Motor neuron (in vitro differentiated cells): ENCODE data around the gene CACNA1I. TPM values are rescaled to one million over a fixed set of nuclear protein-coding genes. Genes with fewer than 3 reads are reported as not detected.

ENCODE experiments used
- ATAC-seq, 8 experiments: fragments of 200-7000 bp; cut with Tn5 transposase; replicated peaks in 6 of 8; 2 replicates each; pipeline ENCODE4 v1.8.0; 2021; ENCODE audit warnings: mild to moderate bottlenecking in 8 of 8, moderate library complexity in 8 of 8
- H3K27ac ChIP-seq, 2 donors: fragments of 250-450 bp; sonication (Bioruptor Pico); 2 replicates each; pipeline ENCODE4 v1.9.0; 2021; ENCODE audit warnings: antibody characterized with exemption in 2 of 2, mild to moderate bottlenecking in 2 of 2, moderate library complexity in 1 of 2
- H3K4me1 ChIP-seq, 2 donors: fragments of 250-450 bp; sonication (Bioruptor Pico); replicated peaks in 1 of 2; 2 replicates each; pipeline ENCODE4 v1.6.1; 2021; ENCODE audit warnings: antibody characterized with exemption in 2 of 2, mild to moderate bottlenecking in 2 of 2, moderate library complexity in 1 of 2
- H3K4me3 ChIP-seq, 5 donors: fragments of 250-450 bp; sonication (Bioruptor Pico); 2 replicates each; pipeline ENCODE4 v1.9.0; 2021; ENCODE audit warnings: antibody characterized with exemption in 5 of 5, mild to moderate bottlenecking in 5 of 5, moderate library complexity in 4 of 5
- WGBS, 10 experiments: fragments of 450-650 bp; shearing (Covaris generic); methylation state at CpG; one replicate each; pipeline ENCODE4 v1.0.0; 2022; 5-methylcytosine and 5-hydroxymethylcytosine counted together
- in situ Hi-C, 9 experiments: fragments of 400-800 bp; cut with MboI; loops; one replicate each; pipeline ENCODE4 v1.15.0; 2021; ENCODE audit warnings: low sequenced_read_pairs in 9 of 9, low pct_unique_long_range_greater_than_20kb in 2 of 9; ENCODE audit not compliant: unreplicated experiment in 9 of 9
- total RNA-seq, 8 experiments: library from RNA; unstranded; fragments of 300-600 nt; gene quantifications; 2 replicates each; pipeline versions ENCODE4 v1.2.3 to v1.2.4, GENCODE V29; 2022

Gene CACNA1I
- total RNA-seq, 8 experiments from 2014 or later: 0.09 to 1.00 (median 0.24) TPM

GRCh38 chr22:39560127-39560526 is 10.4 kb upstream of the CACNA1I start:
- Histone ChIP-seq H3K4me3 (no peak overlapping the region), H3K27ac (no peak overlapping the region), H3K4me1 (no peaks in the 10 kb centered on the region)
- ATAC-seq: no peak
- in situ Hi-C loops: no loop called here
- 0% methylated on average over 1 of the region's 6 CpGs; no CpG with 5 or more reads in 9 of the 10 experiments for WGBS, 10 experiments

- no peak overlapping the region for H3K4me3 ChIP-seq
- no peak overlapping the region for H3K27ac ChIP-seq
- whole genome bisulfite sequencing, 10 experiments: 20 to 94% (median 40%) methylated on average over 1 to 4 of the region's 9 CpGs; no CpG with 5 or more reads in 5 of the 10 experiments
- no peak for ATAC-seq
- in situ Hi-C loops: no loop called here
- H3K4me1 ChIP-seq: no peaks in the 10 kb centered on the region
Measured at GRCh38 chr22:39562839-39563489, 7.6 kb upstream of the CACNA1I start.

- 40 to 100% (median 66%) methylated on average over 1 to 7 of the region's 7 CpGs; no CpG with 5 or more reads in 4 of the 10 experiments for WGBS, 10 experiments
- Histone ChIP-seq H3K4me3 (no peak overlapping the region), H3K4me1 (no peaks in the 10 kb centered on the region), H3K27ac (no peak overlapping the region)
- ATAC-seq: no peak
- in situ Hi-C loops: no loop called here
Measured at GRCh38 chr22:39563571-39564428, 6.8 kb upstream of the CACNA1I start.

GRCh38 chr22:39565414-39565944 is 5.1 kb upstream of the CACNA1I start:
- no peak for ATAC-seq
- H3K4me1 ChIP-seq: no peaks in the 10 kb centered on the region
- in situ Hi-C loops: no loop called here
- 50 to 100% (median 83%) methylated on average over 1 to 4 of the region's 5 CpGs; no CpG with 5 or more reads in 3 of the 10 experiments for WGBS, 10 experiments
- H3K27ac ChIP-seq: no peak overlapping the region
- no peak overlapping the region for H3K4me3 ChIP-seq

- in situ Hi-C loops: no loop called here
Measured at GRCh38 chr22:39567135-39567946, 3.2 kb upstream of the CACNA1I start.

GRCh38 chr22:39568278-39568981 is 2.1 kb upstream of the CACNA1I start:
- Histone ChIP-seq H3K27ac (no peak overlapping the region), H3K4me1 (no peaks in the 10 kb centered on the region), H3K4me3 (no peak overlapping the region)
- in situ Hi-C loops: no loop called here
- no peak for ATAC-seq
- WGBS, 10 experiments: 20 to 100% (median 86%) methylated on average over 1 to 16 of the region's 19 CpGs; no CpG with 5 or more reads in 4 of the 10 experiments

More at GRCh38 chr22:39567135-39567946, 3.2 kb upstream of the CACNA1I start:
- Histone ChIP-seq H3K4me1 (no peaks in the 10 kb centered on the region), H3K27ac (no peak overlapping the region), H3K4me3 (no peak overlapping the region)
- peak in 2 of 8 experiments; percentile 19 to 40 for ATAC-seq
- WGBS, 10 experiments: 0 to 100% (median 54%) methylated on average over 1 to 3 of the region's 14 CpGs; no CpG with 5 or more reads in 4 of the 10 experiments

- WGBS, 10 experiments: 80 to 100% (median 85%) methylated on average over 1 to 5 of the region's 7 CpGs; no CpG with 5 or more reads in 4 of the 10 experiments
Measured at GRCh38 chr22:39569066-39569465, 1.5 kb upstream of the CACNA1I start.

GRCh38 chr22:39570226-39570625 is 327 bp upstream of the CACNA1I start:
- H3K4me3 ChIP-seq: no peak overlapping the region
- no peak overlapping the region for H3K27ac ChIP-seq
- H3K4me1 ChIP-seq: no peaks in the 10 kb centered on the region
- 60 to 100% (median 86%) methylated on average over 1 to 2 of the region's 3 CpGs; no CpG with 5 or more reads in 7 of the 10 experiments for WGBS, 10 experiments
- no peak for ATAC-seq
- in situ Hi-C loops: no loop called here

More at GRCh38 chr22:39569066-39569465, 1.5 kb upstream of the CACNA1I start:
- in situ Hi-C loops: no loop called here
- ATAC-seq: no peak
- Histone ChIP-seq H3K27ac (no peak overlapping the region), H3K4me1 (no peaks in the 10 kb centered on the region), H3K4me3 (no peak overlapping the region)

GRCh38 chr22:39571538-39571937 is 985 bp downstream of the CACNA1I start:
- H3K4me1 ChIP-seq: no peaks in the 10 kb centered on the region
- in situ Hi-C loops: no loop called here
- no peak for ATAC-seq
- no peak overlapping the region for H3K4me3 ChIP-seq
- 0 to 60% methylated on average over 1 of the region's 1 CpG; no CpG with 5 or more reads in 8 of the 10 experiments for WGBS, 10 experiments
- no peak overlapping the region for H3K27ac ChIP-seq

- in situ Hi-C loops: no loop called here
- peak in 7 of 8 experiments; percentile 93 to 98 (median 96) for ATAC-seq
Measured at GRCh38 chr22:39574779-39575551, 4.4 kb downstream of the CACNA1I start.

GRCh38 chr22:39575552-39575825 is 4.9 kb downstream of the CACNA1I start:
- no peak for ATAC-seq
- Histone ChIP-seq H3K4me1 (no peaks in the 10 kb centered on the region), H3K27ac (no peak overlapping the region), H3K4me3 (no peak overlapping the region)
- 91 to 100% methylated on average over 2 of the region's 2 CpGs; no CpG with 5 or more reads in 8 of the 10 experiments for WGBS, 10 experiments
- in situ Hi-C loops: no loop called here

More at GRCh38 chr22:39574779-39575551, 4.4 kb downstream of the CACNA1I start:
- H3K4me3 ChIP-seq: no peak overlapping the region
- 40 to 100% (median 63%) methylated on average over 1 to 8 of the region's 14 CpGs; no CpG with 5 or more reads in 4 of the 10 experiments for WGBS, 10 experiments
- H3K27ac ChIP-seq: no peak overlapping the region
- no peaks in the 10 kb centered on the region for H3K4me1 ChIP-seq
